ENCODE results near the gene CRHR1.

The CRHR1 gene

GRCh38 chr17:45823598-45823997 is 39.5 kb downstream of the CRHR1 start:
- no peak overlapping the region for H3K4me3 ChIP-seq (ENCODE audit: low read depth, low read length)
- no peaks in the 10 kb centered on the region for H3K79me2 ChIP-seq (ENCODE audit: control insufficient read depth, insufficient read depth, low read length, unreplicated experiment)
- no peaks in the 10 kb centered on the region for H3K36me3 ChIP-seq (ENCODE audit: insufficient read depth, low read length)
- no peaks in the 10 kb centered on the region for H3K4me1 ChIP-seq (ENCODE audit: control insufficient read depth, insufficient read depth, low read length, unreplicated experiment)
- no peak overlapping the region for H2AFZ ChIP-seq (ENCODE audit: low read length, unreplicated experiment)
- no peak overlapping the region for H3K27ac ChIP-seq (ENCODE audit: low read depth, low read length)
- H3K27me3 ChIP-seq (ENCODE audit: insufficient read depth, low read length): peaks cover 32% of the 10 kb centered on the region

DNA sequence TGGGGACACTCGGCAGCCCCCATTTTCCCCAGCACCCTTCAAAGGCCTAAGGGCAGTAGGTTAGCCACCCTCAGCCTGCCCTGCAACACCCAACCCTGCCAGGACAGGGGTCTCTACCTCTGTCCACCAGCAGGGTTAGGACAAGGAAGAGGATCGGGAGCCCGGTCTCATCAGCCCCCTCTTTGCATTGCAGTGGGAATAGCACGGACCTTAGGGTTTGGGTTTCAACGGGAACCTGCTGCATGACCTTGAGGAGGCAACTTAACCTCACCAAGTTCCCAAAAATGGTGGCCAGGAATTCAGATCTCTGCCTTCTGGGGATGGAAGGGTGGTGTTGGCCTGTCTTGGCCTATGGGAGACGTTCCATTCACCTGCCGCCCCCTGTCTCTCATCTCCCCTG is 40.4 kb downstream of the CRHR1 start:
- H3K4me1 ChIP-seq (ENCODE audit: control insufficient read depth, insufficient read depth, low read length, unreplicated experiment): no peaks in the 10 kb centered on the region
- H3K79me2 ChIP-seq (ENCODE audit: control insufficient read depth, insufficient read depth, low read length, unreplicated experiment): no peaks in the 10 kb centered on the region
- H3K27me3 ChIP-seq (ENCODE audit: insufficient read depth, low read length): peaks cover 36% of the 10 kb centered on the region
- H3K27ac ChIP-seq (ENCODE audit: low read depth, low read length): no peak overlapping the region
- H3K36me3 ChIP-seq (ENCODE audit: insufficient read depth, low read length): no peaks in the 10 kb centered on the region
- H3K4me3 ChIP-seq (ENCODE audit: low read depth, low read length): no peak overlapping the region
- H2AFZ ChIP-seq (ENCODE audit: low read length, unreplicated experiment): no peak overlapping the region

- H3K79me2 ChIP-seq (ENCODE audit: control insufficient read depth, insufficient read depth, low read length, unreplicated experiment): no peaks in the 10 kb centered on the region
- peaks cover 33% of the 10 kb centered on the region for H3K27me3 ChIP-seq (ENCODE audit: insufficient read depth, low read length)
- H3K4me3 ChIP-seq (ENCODE audit: low read depth, low read length): no peak overlapping the region
- no peaks in the 10 kb centered on the region for H3K36me3 ChIP-seq (ENCODE audit: insufficient read depth, low read length)
- no peak overlapping the region for H2AFZ ChIP-seq (ENCODE audit: low read length, unreplicated experiment)
- no peak overlapping the region for H3K27ac ChIP-seq (ENCODE audit: low read depth, low read length)
- no peaks in the 10 kb centered on the region for H3K4me1 ChIP-seq (ENCODE audit: control insufficient read depth, insufficient read depth, low read length, unreplicated experiment)
These were observed 40.9 kb downstream of the CRHR1 start for GRCh38 chr17:45824901-45825492.

GRCh38 chr17:45825792-45826191 is 41.7 kb downstream of the CRHR1 start:
- Histone ChIP-seq H3K4me3 (ENCODE audit: low read depth, low read length) (no peak overlapping the region), H3K79me2 (ENCODE audit: control insufficient read depth, insufficient read depth, low read length, unreplicated experiment) (no peaks in the 10 kb centered on the region), H2AFZ (ENCODE audit: low read length, unreplicated experiment) (no peak overlapping the region), H3K36me3 (ENCODE audit: insufficient read depth, low read length) (no peaks in the 10 kb centered on the region), H3K27me3 (ENCODE audit: insufficient read depth, low read length) (peaks cover 32% of the 10 kb centered on the region), H3K27ac (ENCODE audit: low read depth, low read length) (no peak overlapping the region), H3K4me1 (ENCODE audit: control insufficient read depth, insufficient read depth, low read length, unreplicated experiment) (no peaks in the 10 kb centered on the region)

DNA sequence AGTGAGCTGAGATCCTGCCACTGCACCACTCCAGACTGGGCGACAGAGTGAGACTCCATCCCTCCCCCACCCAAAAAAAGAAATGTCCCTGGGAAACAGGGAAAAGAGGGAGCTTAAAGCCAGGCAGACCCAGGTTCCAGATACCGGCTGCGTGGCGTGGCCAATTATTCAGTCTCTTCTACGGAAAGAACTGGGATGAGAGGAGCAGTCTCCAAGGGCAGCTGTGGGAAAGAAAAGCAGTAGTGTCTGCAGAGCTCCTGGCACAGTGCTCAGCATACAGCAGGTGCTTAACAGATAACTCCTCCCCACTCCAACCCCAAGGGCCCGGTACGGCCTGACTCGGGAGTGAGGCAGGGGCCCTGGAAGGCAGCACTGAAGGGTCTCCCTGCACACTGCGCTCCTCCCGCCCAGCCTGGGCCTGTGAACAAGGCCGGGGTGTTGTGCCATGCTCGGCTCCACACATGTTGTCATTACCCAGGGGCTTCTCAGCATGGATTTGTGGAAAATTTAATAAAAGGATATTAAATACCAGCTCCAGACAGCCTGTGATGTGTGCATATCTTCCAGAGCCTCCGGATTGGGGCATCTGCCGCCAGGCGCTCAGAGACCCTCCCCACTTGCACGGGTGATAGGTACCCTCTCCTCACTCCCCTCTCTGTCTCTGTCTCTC is 42.9 kb downstream of the CRHR1 start:
- H2AFZ ChIP-seq (ENCODE audit: low read length, unreplicated experiment): no peak overlapping the region
- H3K27ac ChIP-seq (ENCODE audit: low read depth, low read length): no peak overlapping the region
- H3K27me3 ChIP-seq (ENCODE audit: insufficient read depth, low read length): peaks cover 34% of the 10 kb centered on the region
- H3K36me3 ChIP-seq (ENCODE audit: insufficient read depth, low read length): no peaks in the 10 kb centered on the region
- H3K79me2 ChIP-seq (ENCODE audit: control insufficient read depth, insufficient read depth, low read length, unreplicated experiment): no peaks in the 10 kb centered on the region
- H3K4me1 ChIP-seq (ENCODE audit: control insufficient read depth, insufficient read depth, low read length, unreplicated experiment): no peaks in the 10 kb centered on the region
- no peak overlapping the region for H3K4me3 ChIP-seq (ENCODE audit: low read depth, low read length)

DNA sequence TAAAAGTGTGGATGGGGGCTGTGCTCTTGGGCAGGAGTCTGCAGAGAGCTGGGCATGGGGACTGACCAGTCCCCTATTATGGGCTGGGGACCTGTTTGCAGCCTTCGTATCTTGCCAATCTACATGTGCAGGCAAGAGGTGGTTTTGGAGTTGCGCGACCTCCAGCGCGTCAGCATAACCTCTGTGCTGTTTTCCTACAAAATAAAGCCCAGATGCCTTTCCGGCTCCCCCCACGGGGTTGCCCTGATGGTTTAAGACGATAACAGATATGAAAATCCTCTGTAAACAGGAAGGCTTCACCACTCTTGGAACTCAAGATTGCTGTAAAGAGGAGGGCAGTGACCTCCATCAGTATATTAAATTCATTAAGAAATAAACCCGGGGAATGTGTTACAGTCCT is 44.1 kb downstream of the CRHR1 start:
- no peaks in the 10 kb centered on the region for H3K79me2 ChIP-seq (ENCODE audit: control insufficient read depth, insufficient read depth, low read length, unreplicated experiment)
- H3K4me1 ChIP-seq (ENCODE audit: control insufficient read depth, insufficient read depth, low read length, unreplicated experiment): no peaks in the 10 kb centered on the region
- H3K36me3 ChIP-seq (ENCODE audit: insufficient read depth, low read length): no peaks in the 10 kb centered on the region
- no peak overlapping the region for H2AFZ ChIP-seq (ENCODE audit: low read length, unreplicated experiment)
- no peak overlapping the region for H3K27ac ChIP-seq (ENCODE audit: low read depth, low read length)
- peaks cover 29% of the 10 kb centered on the region for H3K27me3 ChIP-seq (ENCODE audit: insufficient read depth, low read length)
- H3K4me3 ChIP-seq (ENCODE audit: low read depth, low read length): no peak overlapping the region

- Histone ChIP-seq H3K4me1 (ENCODE audit: control insufficient read depth, insufficient read depth, low read length, unreplicated experiment) (no peaks in the 10 kb centered on the region), H3K79me2 (ENCODE audit: control insufficient read depth, insufficient read depth, low read length, unreplicated experiment) (no peaks in the 10 kb centered on the region), H3K27me3 (ENCODE audit: insufficient read depth, low read length) (peaks cover 29% of the 10 kb centered on the region), H2AFZ (ENCODE audit: low read length, unreplicated experiment) (no peak overlapping the region), H3K27ac (ENCODE audit: low read depth, low read length) (no peak overlapping the region), H3K4me3 (ENCODE audit: low read depth, low read length) (no peak overlapping the region), H3K36me3 (ENCODE audit: insufficient read depth, low read length) (no peaks in the 10 kb centered on the region)
These were observed 44.5 kb downstream of the CRHR1 start for GRCh38 chr17:45828582-45829133.

GRCh38 chr17:45833920-45834319 is 49.8 kb downstream of the CRHR1 start:
- Histone ChIP-seq H3K36me3 (ENCODE audit: insufficient read depth, low read length) (no peaks in the 10 kb centered on the region), H3K27me3 (ENCODE audit: insufficient read depth, low read length) (peaks cover 33% of the 10 kb centered on the region), H2AFZ (ENCODE audit: low read length, unreplicated experiment) (no peak overlapping the region), H3K4me3 (ENCODE audit: low read depth, low read length) (no peak overlapping the region), H3K4me1 (ENCODE audit: control insufficient read depth, insufficient read depth, low read length, unreplicated experiment) (no peaks in the 10 kb centered on the region), H3K79me2 (ENCODE audit: control insufficient read depth, insufficient read depth, low read length, unreplicated experiment) (no peaks in the 10 kb centered on the region), H3K27ac (ENCODE audit: low read depth, low read length) (no peak overlapping the region)

DNA sequence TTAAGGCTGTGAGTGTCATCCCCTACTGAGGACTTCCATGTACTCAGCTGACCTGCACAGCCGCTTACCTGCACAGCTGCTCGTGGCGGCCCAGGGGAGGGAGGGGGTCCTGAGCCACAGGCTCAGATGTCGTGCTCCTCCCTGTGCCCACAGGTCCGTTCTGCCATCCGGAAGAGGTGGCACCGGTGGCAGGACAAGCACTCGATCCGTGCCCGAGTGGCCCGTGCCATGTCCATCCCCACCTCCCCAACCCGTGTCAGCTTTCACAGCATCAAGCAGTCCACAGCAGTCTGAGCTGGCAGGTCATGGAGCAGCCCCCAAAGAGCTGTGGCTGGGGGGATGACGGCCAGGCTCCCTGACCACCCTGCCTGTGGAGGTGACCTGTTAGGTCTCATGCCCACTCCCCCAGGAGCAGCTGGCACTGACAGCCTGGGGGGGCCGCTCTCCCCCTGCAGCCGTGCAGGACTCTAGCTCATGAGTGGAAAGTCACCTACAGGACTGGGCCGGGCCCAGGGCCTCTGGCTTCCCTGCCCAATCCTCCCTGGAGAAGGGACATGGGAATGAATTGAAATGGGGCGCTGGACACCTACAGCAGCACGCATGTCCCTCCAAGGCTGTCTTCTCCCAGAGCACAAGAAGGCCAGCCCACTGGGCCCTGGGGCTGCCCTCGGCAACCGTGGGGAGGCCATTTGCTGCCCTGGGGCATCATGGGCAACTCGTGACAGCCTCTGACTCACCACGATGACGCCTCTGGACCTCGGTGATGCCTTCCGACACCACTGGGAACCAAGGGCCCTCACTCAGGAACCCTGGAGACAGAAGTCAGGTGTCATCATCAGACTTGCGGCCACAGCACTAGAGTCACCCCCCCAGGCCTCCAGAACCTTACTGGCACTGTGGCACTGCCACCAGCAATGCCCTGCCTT is 50.6 kb downstream of the CRHR1 start:
- Histone ChIP-seq H3K36me3 (ENCODE audit: insufficient read depth, low read length) (no peaks in the 10 kb centered on the region), H2AFZ (ENCODE audit: low read length, unreplicated experiment) (no peak overlapping the region), H3K27me3 (ENCODE audit: insufficient read depth, low read length) (peaks cover 34% of the 10 kb centered on the region), H3K4me3 (ENCODE audit: low read depth, low read length) (no peak overlapping the region), H3K27ac (ENCODE audit: low read depth, low read length) (no peak overlapping the region), H3K79me2 (ENCODE audit: control insufficient read depth, insufficient read depth, low read length, unreplicated experiment) (no peaks in the 10 kb centered on the region), H3K4me1 (ENCODE audit: control insufficient read depth, insufficient read depth, low read length, unreplicated experiment) (no peaks in the 10 kb centered on the region)

DNA sequence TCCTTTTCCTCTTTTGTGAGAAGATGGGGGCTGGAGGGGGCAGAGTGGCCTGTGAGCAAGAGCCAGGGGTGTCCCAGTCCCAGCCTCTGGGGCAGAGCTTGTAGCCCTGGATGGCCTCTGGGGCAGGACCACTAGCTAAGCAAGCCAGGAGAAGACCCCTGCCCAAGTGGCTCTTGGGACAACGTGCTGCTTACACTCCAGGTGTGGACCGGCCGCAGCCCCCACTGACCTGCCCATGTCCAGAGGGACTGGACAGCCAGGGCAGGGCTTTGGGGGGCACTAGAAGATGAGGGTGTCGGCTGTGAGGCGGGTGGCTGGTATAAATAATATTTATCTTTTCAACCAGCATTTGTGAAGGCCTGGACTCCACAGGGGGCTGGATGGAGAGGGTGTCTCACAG is 51.4 kb downstream of the CRHR1 start:
- H3K4me3 ChIP-seq (ENCODE audit: low read depth, low read length): no peak overlapping the region
- no peaks in the 10 kb centered on the region for H3K79me2 ChIP-seq (ENCODE audit: control insufficient read depth, insufficient read depth, low read length, unreplicated experiment)
- no peaks in the 10 kb centered on the region for H3K36me3 ChIP-seq (ENCODE audit: insufficient read depth, low read length)
- peaks cover 41% of the 10 kb centered on the region for H3K27me3 ChIP-seq (ENCODE audit: insufficient read depth, low read length)
- H3K27ac ChIP-seq (ENCODE audit: low read depth, low read length): no peak overlapping the region
- no peaks in the 10 kb centered on the region for H3K4me1 ChIP-seq (ENCODE audit: control insufficient read depth, insufficient read depth, low read length, unreplicated experiment)
- no peak overlapping the region for H2AFZ ChIP-seq (ENCODE audit: low read length, unreplicated experiment)

All from ACC112 (cell line).